T-helper 9 cell (primary cell): ENCODE measurements around the gene SRY.
"Not testable (repeated sequence)": the region's sequence is repeated elsewhere in the genome, so short reads cannot be mapped to it uniquely, and the experiment has no call there.

Experiments used
- DNase-seq: peaks from one replicate; pipeline ENCODE4 v3.0.0-alpha.2; 2020
- total RNA-seq, 2 donors: gene quantifications; one replicate each; lab custom pipeline; 2026; lab: John Stamatoyannopoulos, UW

SRY gene
- total RNA-seq = 0 reads per million in 2 donors

- DNase-seq = no peak
These were observed at the start of gene SRY for GRCh38 chrY:2787600-2787999. Gene SRY (minus strand): TSS chrY:2787682. CDS start chrY:2787603, 79 bp downstream.

- no peak for DNase-seq
These were observed 49.6 kb upstream of the SRY start for GRCh38 chrY:2837078-2837477.

GRCh38 chrY:2835230-2835629 lies 47.7 kb upstream of the SRY start:
- no peak for DNase-seq

GRCh38 chrY:2828497-2828896 lies 41.0 kb upstream of the SRY start:
- no peak for DNase-seq

GRCh38 chrY:2824471-2824870 lies 37.0 kb upstream of the SRY start:
- no peak for DNase-seq

GRCh38 chrY:2817146-2817896 lies 29.8 kb upstream of the SRY start:
- DNase-seq = not testable (repeated sequence)

- DNase-seq = no peak
These were observed 12.8 kb upstream of the SRY start for GRCh38 chrY:2800246-2800645.

- no peak for DNase-seq
These were observed 10.5 kb upstream of the SRY start for GRCh38 chrY:2797991-2798390.

GRCh38 chrY:2796977-2797523 lies 9.6 kb upstream of the SRY start:
- no peak for DNase-seq

- DNase-seq = no peak
These were observed 2.3 kb upstream of the SRY start for GRCh38 chrY:2789756-2790155.

GRCh38 chrY:2786876-2787512 lies 488 bp downstream of the SRY start:
- DNase-seq = no peak
